Esophagus squamous epithelium (tissue), 4 donors: ENCODE data around the gene CRB2.

ENCODE experiments used
- POLR2A ChIP-seq, 4 donors: fragments of 450-650 bp; IDR thresholded peaks; one replicate each; pipeline ENCODE4 v1.6.1; 2017; ENCODE audit warnings: antibody characterized with exemption in 4 of 4, mild to moderate bottlenecking in 4 of 4, moderate library complexity in 3 of 4
- TF ChIP-seq, protein P1 (sequence below), 6 experiments: fragments of 450-650 bp in 4 of 6; fragments of 200-600 bp in 2 of 6; sonication (generic) in 2 of 6; IDR thresholded peaks; one replicate each; pipeline ENCODE4 v1.5.1; 2016 to 2019; ENCODE audit warnings: antibody characterized with exemption in 6 of 6, mild to moderate bottlenecking in 4 of 6, moderate library complexity in 4 of 6

DNA sequence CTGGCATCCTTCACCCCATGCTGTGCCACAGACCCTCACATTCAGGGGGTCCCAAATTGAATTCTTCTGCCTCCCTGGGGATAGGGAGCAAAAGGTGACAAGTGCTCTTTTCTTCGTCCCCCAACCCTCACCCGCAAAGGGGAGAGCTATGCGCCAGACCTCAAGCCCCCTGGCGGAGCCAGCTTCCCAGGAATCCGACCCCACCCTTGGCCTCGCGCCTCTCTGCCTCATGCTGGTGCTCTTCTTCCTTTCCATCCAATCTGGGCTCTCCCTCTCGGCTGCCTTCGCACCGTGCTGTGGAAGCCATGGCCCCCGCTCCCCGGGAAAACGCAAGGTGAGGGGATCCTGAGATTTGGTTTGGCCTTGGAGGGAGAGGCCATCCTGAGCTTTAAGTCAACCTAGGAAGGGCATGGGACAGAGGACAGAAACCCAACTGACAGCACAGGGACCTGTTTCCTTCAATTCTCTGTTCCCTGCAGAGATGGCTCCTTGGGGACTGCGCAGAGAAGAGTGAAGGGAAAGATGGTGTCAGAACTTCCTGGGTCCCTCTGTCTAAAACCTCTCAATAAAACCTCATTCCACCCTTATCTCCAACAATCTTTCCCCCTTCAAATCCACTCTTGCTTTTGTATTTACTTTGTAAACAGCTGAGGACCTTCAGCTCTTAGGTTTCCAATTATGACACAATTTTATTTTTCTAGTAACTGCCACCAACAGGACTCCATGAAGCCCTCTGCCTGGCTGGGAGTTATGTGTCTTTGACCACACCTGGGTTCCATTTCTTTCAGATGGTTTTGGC, 36.3 kb upstream of the CRB2 start:
- TF ChIP-seq, protein P1, sequence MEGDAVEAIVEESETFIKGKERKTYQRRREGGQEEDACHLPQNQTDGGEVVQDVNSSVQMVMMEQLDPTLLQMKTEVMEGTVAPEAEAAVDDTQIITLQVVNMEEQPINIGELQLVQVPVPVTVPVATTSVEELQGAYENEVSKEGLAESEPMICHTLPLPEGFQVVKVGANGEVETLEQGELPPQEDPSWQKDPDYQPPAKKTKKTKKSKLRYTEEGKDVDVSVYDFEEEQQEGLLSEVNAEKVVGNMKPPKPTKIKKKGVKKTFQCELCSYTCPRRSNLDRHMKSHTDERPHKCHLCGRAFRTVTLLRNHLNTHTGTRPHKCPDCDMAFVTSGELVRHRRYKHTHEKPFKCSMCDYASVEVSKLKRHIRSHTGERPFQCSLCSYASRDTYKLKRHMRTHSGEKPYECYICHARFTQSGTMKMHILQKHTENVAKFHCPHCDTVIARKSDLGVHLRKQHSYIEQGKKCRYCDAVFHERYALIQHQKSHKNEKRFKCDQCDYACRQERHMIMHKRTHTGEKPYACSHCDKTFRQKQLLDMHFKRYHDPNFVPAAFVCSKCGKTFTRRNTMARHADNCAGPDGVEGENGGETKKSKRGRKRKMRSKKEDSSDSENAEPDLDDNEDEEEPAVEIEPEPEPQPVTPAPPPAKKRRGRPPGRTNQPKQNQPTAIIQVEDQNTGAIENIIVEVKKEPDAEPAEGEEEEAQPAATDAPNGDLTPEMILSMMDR (IDR thresholded peaks at IDR 0.05), result no peak
- TF ChIP-seq POLR2A (IDR thresholded peaks at IDR 0.05), result no peak
